IMR-90 (cell line): ENCODE results near the gene RIMBP2. TPM values are rescaled to one million over a fixed set of nuclear protein-coding genes. Genes with fewer than 3 reads are reported as not detected.

Experiments
- ATAC-seq: fragments of 200-7000 bp; cut with Tn5 transposase; 2 replicates; pipeline ENCODE4 v1.9.1; 2020; ENCODE audit warnings: low read depth, mild to moderate bottlenecking, moderate library complexity
- BruUV-seq: library from RNA; stranded (reverse); fragments of 400-500 nt; replicated peaks from 2 replicates; lab custom pipeline; 2021; lab: Mats Ljungman, UMichigan
- CTCF ChIA-PET: fragments of 300-600 bp; formaldehyde crosslinking; extraction: SDS; loops from one replicate; lab custom pipeline; 2021; ENCODE audit warnings: antibody characterized with exemption; lab: Yijun Ruan, JAX
- POLR2A ChIA-PET: fragments of 300-600 bp; sonication (Branson Sonifier 250); formaldehyde crosslinking; loops from one replicate; lab custom pipeline; 2022; ENCODE audit warnings: antibody characterized with exemption; ENCODE audit not compliant: unreplicated experiment; lab: Charles Lee
- DNase-seq: peaks from one replicate; pipeline ENCODE4 v3.0.0; 2013
- H2AFZ ChIP-seq: replicated peaks from 2 replicates; pipeline ENCODE3; 2013; ENCODE audit warnings: low read length, mild to moderate bottlenecking; ENCODE audit not compliant: poor library complexity
- H2AK5ac ChIP-seq: 2 replicates; pipeline ENCODE4 v1.6.1; 2013; ENCODE audit warnings: low read depth, low read length, inconsistent platforms
- H2AK9ac ChIP-seq: replicated peaks from 2 replicates; pipeline ENCODE3; 2013; ENCODE audit warnings: mild to moderate bottlenecking, low read depth, low read length, moderate library complexity; ENCODE audit not compliant: poor library complexity
- H2BK120ac ChIP-seq: 2 replicates; pipeline ENCODE4 v1.6.1; 2013; ENCODE audit warnings: low read depth, low read length, inconsistent platforms
- H2BK15ac ChIP-seq: 3 replicates; pipeline ENCODE4 v1.6.1; 2013; ENCODE audit warnings: low read depth, low read length, inconsistent platforms
- H2BK20ac ChIP-seq: 2 replicates; pipeline ENCODE4 v1.6.1; 2013; ENCODE audit warnings: low read depth, mild to moderate bottlenecking, inconsistent platforms, low read length, moderate library complexity
- H2BK5ac ChIP-seq: 2 replicates; pipeline ENCODE4 v1.6.1; 2013; ENCODE audit warnings: mild to moderate bottlenecking, low read depth, low read length, inconsistent platforms; ENCODE audit not compliant: poor library complexity, severe bottlenecking
- H3K14ac ChIP-seq: replicated peaks from 2 replicates; pipeline ENCODE4 v1.6.1; 2013; ENCODE audit warnings: low read depth, low read length, inconsistent platforms
- H3K18ac ChIP-seq: 2 replicates; pipeline ENCODE4 v1.6.1; 2013; ENCODE audit warnings: low read depth, low read length, control low read depth
- H3K23ac ChIP-seq: 2 replicates; pipeline ENCODE4 v1.6.1; 2013; ENCODE audit warnings: low read depth, low read length, inconsistent platforms
- H3K27ac ChIP-seq: 2 replicates; pipeline ENCODE4 v1.5.1; 2013; ENCODE audit warnings: mild to moderate bottlenecking, control low read depth, low read length; ENCODE audit not compliant: insufficient read depth
- H3K27me3 ChIP-seq: 2 replicates; pipeline ENCODE4 v1.6.1; 2013; ENCODE audit warnings: low read length; ENCODE audit not compliant: control insufficient read depth, insufficient read depth
- H3K36me3 ChIP-seq: 2 replicates; pipeline ENCODE4 v1.6.1; 2013; ENCODE audit warnings: low read length, mixed read lengths; ENCODE audit not compliant: control insufficient read depth, insufficient read depth
- H3K4ac ChIP-seq: 2 replicates; pipeline ENCODE4 v1.6.1; 2013; ENCODE audit warnings: low read depth, low read length, inconsistent platforms
- H3K4me1 ChIP-seq: 2 replicates; pipeline ENCODE4 v1.6.1; 2013; ENCODE audit warnings: low read length, mixed read lengths; ENCODE audit not compliant: control insufficient read depth, insufficient read depth
- H3K4me2 ChIP-seq: 2 replicates; pipeline ENCODE4 v1.6.1; 2013; ENCODE audit warnings: low read depth, mild to moderate bottlenecking, control low read depth, low read length, moderate library complexity
- H3K4me3 ChIP-seq: 2 replicates; pipeline ENCODE4 v1.5.1; 2013; ENCODE audit warnings: low read depth, mild to moderate bottlenecking, control low read depth, low read length, moderate library complexity; ENCODE audit not compliant: insufficient read depth
- H3K56ac ChIP-seq: 2 replicates; pipeline ENCODE4 v1.6.1; 2013; ENCODE audit warnings: low read length, inconsistent platforms; ENCODE audit not compliant: insufficient read depth; ENCODE audit errors: extremely low read depth
- H3K79me1 ChIP-seq, 2 experiments: 2 replicates each; pipeline ENCODE4 v1.6.1; 2013; ENCODE audit warnings: low read length in 2 of 2, inconsistent platforms in 1 of 2, low read depth in 1 of 2
- H3K9ac ChIP-seq: 2 replicates; pipeline ENCODE4 v1.6.1; 2013; ENCODE audit warnings: low read depth, low read length, control low read depth
- H3K9me1 ChIP-seq: 2 replicates; pipeline ENCODE4 v1.6.1; 2013; ENCODE audit warnings: low read length, inconsistent platforms; ENCODE audit not compliant: insufficient read depth
- H3K9me3 ChIP-seq: 2 replicates; pipeline ENCODE4 v1.6.1; 2013; ENCODE audit warnings: low read length; ENCODE audit not compliant: control insufficient read depth, insufficient read depth
- H4K20me1 ChIP-seq: 2 replicates; pipeline ENCODE4 v1.6.1; 2013; ENCODE audit warnings: low read length, inconsistent platforms; ENCODE audit not compliant: insufficient read depth
- H4K5ac ChIP-seq: 2 replicates; pipeline ENCODE4 v1.6.1; 2013; ENCODE audit warnings: mild to moderate bottlenecking, low read depth, low read length, control low read depth
- H4K8ac ChIP-seq, 2 experiments: 2 replicates each; pipeline ENCODE4 v1.6.1; 2013; ENCODE audit warnings: low read depth in 2 of 2, low read length in 2 of 2, control low read depth in 1 of 2, inconsistent platforms in 1 of 2
- H4K91ac ChIP-seq: 2 replicates; pipeline ENCODE4 v1.6.1; 2013; ENCODE audit warnings: low read depth, low read length, inconsistent platforms; ENCODE audit not compliant: insufficient read depth
- CHD1 ChIP-seq: IDR thresholded peaks from 2 replicates; pipeline ENCODE4 v1.6.1; 2012; ENCODE audit warnings: low read depth, low read length, improper control_type of control experiment
- CTCF ChIP-seq: conservative IDR thresholded peaks from 2 replicates; pipeline ENCODE4 v1.5.1; 2012; ENCODE audit warnings: mild to moderate bottlenecking, low read depth, low read length, improper control_type of control experiment
- MAFK ChIP-seq: IDR thresholded peaks from 2 replicates; pipeline ENCODE4 v1.6.1; 2012; ENCODE audit warnings: low read depth, low read length, improper control_type of control experiment
- MXI1 ChIP-seq: IDR thresholded peaks from 2 replicates; pipeline ENCODE4 v1.6.1; 2012; ENCODE audit warnings: low read depth, mild to moderate bottlenecking, low read length, moderate library complexity, borderline replicate concordance
- NFE2L2 ChIP-seq: fragments of 150-350 bp; IDR thresholded peaks from 2 replicates; pipeline ENCODE4 v1.6.1; 2016; ENCODE audit warnings: low read depth, mild to moderate bottlenecking, low read length
- POLR2A ChIP-seq: IDR thresholded peaks from 2 replicates; pipeline ENCODE4 v1.6.1; 2012; ENCODE audit warnings: mild to moderate bottlenecking, low read depth, low read length
- RAD21 ChIP-seq: IDR thresholded peaks from 2 replicates; pipeline ENCODE4 v1.6.1; 2012; ENCODE audit warnings: low read length, improper control_type of control experiment
- RCOR1 ChIP-seq: IDR thresholded peaks from 2 replicates; pipeline ENCODE4 v1.6.1; 2012; ENCODE audit warnings: mild to moderate bottlenecking, low read length, improper control_type of control experiment; ENCODE audit not compliant: insufficient replicate concordance
- WGBS, 2 experiments: methylation state at CpG; one replicate each; pipeline versions ENCODE4 v1.1.5 to v1.1.7; 2013; ENCODE audit warnings: missing lambda C conversion rate in 2 of 2; ENCODE audit not compliant: insufficient read length in 1 of 2; ENCODE audit errors: extremely low coverage in 2 of 2; 5-methylcytosine and 5-hydroxymethylcytosine counted together
- dilution Hi-C: fragments of 300-500 bp; cut with HindIII; formaldehyde crosslinking; loops from one replicate; pipeline ENCODE4 v1.14.3; 2018; ENCODE audit warnings: low sequenced_read_pairs; ENCODE audit not compliant: unreplicated experiment
- in situ Hi-C: fragments of 300-500 bp; cut with MboI; formaldehyde crosslinking; loops from 3 replicates; pipeline ENCODE4 v1.14.3; 2019; ENCODE audit warnings: low sequenced_read_pairs, inconsistent platforms, mixed read lengths
- intact Hi-C: fragments of 100-400 bp; cut with micrococcal nuclease; formaldehyde crosslinking; loops from 2 replicates; pipeline ENCODE4 v1.10.0; 2022
- polyA plus RNA-seq, 3 experiments: library from polyadenylated mRNA; depleted of rRNA; stranded (reverse); fragments of >200 nt; gene quantifications; 2 replicates each; pipeline ENCODE4 v1.2.3, GENCODE V29; 2012; ENCODE audit warnings: low replicate concordance in 1 of 3
- total RNA-seq: library from RNA; depleted of rRNA; stranded (reverse); fragments of >200 nt; gene quantifications from 2 replicates; pipeline ENCODE4 v1.2.3, GENCODE V29; 2012

Gene RIMBP2
- total and polyA plus RNA-seq, 2 of the 4 experiments (the other 2 are of a cell fraction): not detected

DNA sequence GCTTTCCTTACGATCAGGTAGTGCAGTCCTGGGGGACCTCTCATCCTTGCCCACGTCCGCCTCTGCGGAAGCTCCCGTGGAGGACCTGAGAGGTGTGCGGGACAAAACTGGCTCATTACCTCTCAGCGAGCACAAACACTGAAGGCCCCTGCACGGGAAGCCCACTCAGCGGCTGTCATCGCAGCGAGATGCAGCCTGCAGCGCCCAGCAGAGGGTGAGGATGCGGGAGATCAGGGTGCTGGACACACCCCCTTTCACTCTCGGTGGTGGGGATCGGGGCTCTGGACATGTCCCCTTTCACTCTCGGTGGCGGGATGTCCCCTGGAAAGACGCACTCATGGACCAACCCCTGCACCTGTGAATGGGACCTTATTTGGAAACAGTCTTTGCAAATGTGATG lies 266.8 kb downstream of the RIMBP2 start:
- Histone ChIP-seq H2BK15ac (no peak overlapping the region), H4K91ac (no peak overlapping the region), H2AK9ac (no peak overlapping the region), H4K8ac (no peak overlapping the region), H2AK5ac (no peak overlapping the region), H3K56ac (no peak overlapping the region), H3K4me1 (no peaks in the 10 kb centered on the region), H3K27ac (no peak overlapping the region), H2BK120ac (no peak overlapping the region), H2BK5ac (no peak overlapping the region), H3K27me3 (no peaks in the 10 kb centered on the region), H3K9me3 (peaks cover 59% of the 10 kb centered on the region), H3K18ac (no peak overlapping the region), H2AFZ (no peak overlapping the region), H3K9ac (no peak overlapping the region), H3K36me3 (no peaks in the 10 kb centered on the region), H3K9me1 (no peaks in the 10 kb centered on the region), H4K5ac (no peak overlapping the region), H3K79me1 (no peaks in the 10 kb centered on the region), H3K4me3 (no peak overlapping the region), H3K4ac (no peak overlapping the region), H4K20me1 (no peaks in the 10 kb centered on the region), H3K14ac (no peak overlapping the region), H2BK20ac (no peak overlapping the region), H3K4me2 (no peak overlapping the region), H3K23ac (no peak overlapping the region)
- ATAC-seq: no peak
- dilution Hi-C loops (no loop called here), in situ Hi-C loops (no loop called here), intact Hi-C loops (no loop called here)
- CTCF ChIA-PET: no interaction called here
- TF ChIP-seq NFE2L2 (no peak), MAFK (no peak), CHD1 (no peak), RCOR1 (no peak), CTCF (no peak), MXI1 (no peak), POLR2A (no peak), RAD21 (no peak)
- no TSS peak for BruUV-seq
- POLR2A ChIA-PET: no interaction called here
- WGBS, 2 experiments: 100% methylated on average over 1 of the region's 18 CpGs; no CpG with 5 or more reads in 1 of the 2 experiments
- DNase-seq: no peak
